MM.1S (cell line): ENCODE data around the gene TIMM10.
A peak's percentile ranks its signal among the peaks of the same experiment; 100 is the strongest.

Source experiments
- DNase-seq: peaks from one replicate; pipeline ENCODE4 v3.0.0-alpha.2; 2015
- H2AFZ ChIP-seq: fragments of 300-600 bp; sonication (generic); 2 replicates; pipeline ENCODE4 v1.6.0; 2016; ENCODE audit warnings: antibody characterized with exemption, low read length
- H3F3A ChIP-seq: fragments of 300-600 bp; sonication (generic); 2 replicates; pipeline ENCODE4 v1.6.1; 2016; ENCODE audit warnings: mild to moderate bottlenecking, antibody characterized with exemption, low read length, moderate library complexity, mixed read lengths; ENCODE audit not compliant: insufficient read depth
- H3K27ac ChIP-seq: fragments of 300-600 bp; sonication (generic); 2 replicates; pipeline ENCODE4 v1.5.1; 2016; ENCODE audit warnings: mild to moderate bottlenecking, low read length
- H3K27me3 ChIP-seq: fragments of 300-600 bp; sonication (generic); replicated peaks from 2 replicates; pipeline ENCODE4 v1.6.0; 2016; ENCODE audit warnings: low read length; ENCODE audit not compliant: insufficient read depth
- H3K36me3 ChIP-seq: fragments of 300-600 bp; sonication (generic); replicated peaks from 2 replicates; pipeline ENCODE4 v1.6.1; 2016; ENCODE audit warnings: mild to moderate bottlenecking, low read length, mixed read lengths; ENCODE audit not compliant: insufficient read depth
- H3K4me1 ChIP-seq: fragments of 300-600 bp; sonication (generic); 2 replicates; pipeline ENCODE4 v1.6.1; 2016; ENCODE audit warnings: low read length, mixed read lengths
- H3K4me2 ChIP-seq: fragments of 300-600 bp; sonication (generic); 2 replicates; pipeline ENCODE4 v1.6.0; 2016; ENCODE audit warnings: low read depth, low read length
- H3K4me3 ChIP-seq: fragments of 300-600 bp; sonication (generic); 2 replicates; pipeline ENCODE4 v1.5.1; 2016; ENCODE audit warnings: low read length, mixed read lengths
- H3K79me2 ChIP-seq: fragments of 300-600 bp; sonication (generic); 2 replicates; pipeline ENCODE4 v1.6.1; 2016; ENCODE audit warnings: mixed run types, low read length, mixed read lengths
- H3K9ac ChIP-seq: fragments of 300-600 bp; sonication (generic); 2 replicates; pipeline ENCODE4 v1.6.1; 2016; ENCODE audit warnings: low read length, mixed read lengths
- H3K9me2 ChIP-seq: fragments of 300-600 bp; sonication (generic); replicated peaks from 2 replicates; pipeline ENCODE4 v1.6.1; 2016; ENCODE audit warnings: mild to moderate bottlenecking, low read length, mixed read lengths; ENCODE audit not compliant: insufficient read depth
- H3K9me3 ChIP-seq: fragments of 300-600 bp; sonication (generic); replicated peaks from 2 replicates; pipeline ENCODE4 v1.6.1; 2016; ENCODE audit warnings: mild to moderate bottlenecking, low read length, mixed read lengths; ENCODE audit not compliant: insufficient read depth
- H4K20me1 ChIP-seq: fragments of 300-600 bp; sonication (generic); 2 replicates; pipeline ENCODE4 v1.6.1; 2016; ENCODE audit warnings: mild to moderate bottlenecking, low read length, moderate library complexity, mixed read lengths; ENCODE audit not compliant: insufficient read depth
- CTCF ChIP-seq: fragments of 300-600 bp; sonication (generic); IDR thresholded peaks from 2 replicates; pipeline ENCODE4 v1.5.1; 2016; ENCODE audit warnings: antibody characterized with exemption, low read length, mixed read lengths
- EZH2 ChIP-seq: fragments of 300-600 bp; sonication (generic); optimal IDR thresholded peaks from 2 replicates; pipeline ENCODE3; 2017; ENCODE audit warnings: low read depth, mild to moderate bottlenecking, antibody characterized with exemption, low read length, mixed read lengths
- EZH2phosphoT487 ChIP-seq: fragments of 300-600 bp; sonication (generic); IDR thresholded peaks from 2 replicates; pipeline ENCODE4 v1.6.1; 2018; ENCODE audit warnings: antibody characterized with exemption, low read length

The TIMM10 gene

GRCh38 chr11:57521116-57521515 is 9.4 kb downstream of the TIMM10 start:
- TF ChIP-seq CTCF (no peak), EZH2 (no peak), EZH2phosphoT487 (no peak)
- Histone ChIP-seq H3K27me3 (no peaks in the 10 kb centered on the region), H3K9me3 (no peaks in the 10 kb centered on the region)

GRCh38 chr11:57516061-57516443 is 14.5 kb downstream of the TIMM10 start:
- Histone ChIP-seq H3K36me3 (no peaks in the 10 kb centered on the region), H3K79me2 (no peaks in the 10 kb centered on the region), H3K4me2 (peak overlapping the region; percentile 95), H2AFZ (peak overlapping the region; percentile 99), H3K27ac (no peak overlapping the region), H3K27me3 (no peaks in the 10 kb centered on the region), H3K9me2 (no peaks in the 10 kb centered on the region), H3K9ac (peak overlapping the region; percentile 39; the same call in 1 of the 2 replicates), H3K4me1 (no peaks in the 10 kb centered on the region), H3K9me3 (no peaks in the 10 kb centered on the region), H4K20me1 (no peaks in the 10 kb centered on the region), H3F3A (no peaks in the 10 kb centered on the region; the same call in 1 of the 2 replicates), H3K4me3 (peak overlapping the region; percentile 79)
- no peak for DNase-seq
- no peak for TF ChIP-seq CTCF
- TF ChIP-seq EZH2: no peak
- TF ChIP-seq EZH2phosphoT487: no peak

More at GRCh38 chr11:57521116-57521515, 9.4 kb downstream of the TIMM10 start:
- Histone ChIP-seq H3K79me2 (no peaks in the 10 kb centered on the region), H4K20me1 (no peaks in the 10 kb centered on the region), H3K4me3 (no peak overlapping the region), H3K9me2 (no peaks in the 10 kb centered on the region), H2AFZ (no peak overlapping the region), H3F3A (no peaks in the 10 kb centered on the region), H3K9ac (no peak overlapping the region), H3K36me3 (no peaks in the 10 kb centered on the region), H3K27ac (no peak overlapping the region), H3K4me2 (no peak overlapping the region), H3K4me1 (no peaks in the 10 kb centered on the region)
- no peak for DNase-seq

- Histone ChIP-seq H3K9me3 (no peaks in the 10 kb centered on the region), H4K20me1 (no peaks in the 10 kb centered on the region), H3K4me2 (peak within 1 kb of the TSS; percentile 95), H3K4me3 (peak within 1 kb of the TSS; percentile 79), H3K79me2 (no peaks in the 10 kb centered on the region), H3F3A (no peaks in the 10 kb centered on the region; the same call in 1 of the 2 replicates), H3K9ac (peak within 1 kb of the TSS; percentile 39; the same call in 1 of the 2 replicates), H3K9me2 (no peaks in the 10 kb centered on the region), H3K36me3 (no peaks in the 10 kb centered on the region), H2AFZ (peak within 1 kb of the TSS; percentile 99), H3K4me1 (no peaks in the 10 kb centered on the region), H3K27me3 (no peaks in the 10 kb centered on the region), H3K27ac (no peak within 1 kb of the TSS)
- peak; percentile 28 for DNase-seq
- TF ChIP-seq CTCF: no peak
- no peak for TF ChIP-seq EZH2phosphoT487
- no peak for TF ChIP-seq EZH2
These were observed 15.1 kb downstream of the TIMM10 start, which contains the start of gene SLC43A1 for GRCh38 chr11:57515332-57516060. TSS of gene SLC43A1 (minus strand) at chr11:57515702. CDS start at chr11:57514111, 1,591 bp downstream.
